GM12891 (cell line): ENCODE measurements around the gene CD300LB.

Source experiments
- POLR2A ChIP-seq: IDR thresholded peaks from 2 replicates; pipeline ENCODE4 v1.6.1; 2011; ENCODE audit warnings: low read depth, low read length, control low read depth
- POLR2AphosphoS5 ChIP-seq: IDR thresholded peaks from 2 replicates; pipeline ENCODE4 v1.6.1; 2011; ENCODE audit warnings: low read depth, low read length, control low read depth
- POU2F2 ChIP-seq: IDR thresholded peaks from 2 replicates; pipeline ENCODE4 v1.6.1; 2011; ENCODE audit warnings: low read depth, mild to moderate bottlenecking, control low read depth, low read length, moderate library complexity
- SPI1 ChIP-seq: IDR thresholded peaks from 2 replicates; pipeline ENCODE4 v1.6.1; 2011; ENCODE audit warnings: low read depth, low read length, control low read depth
- TAF1 ChIP-seq: IDR thresholded peaks from 2 replicates; pipeline ENCODE4 v1.6.1; 2011; ENCODE audit warnings: low read depth, low read length, control low read depth

- TF ChIP-seq POLR2A (no peak), POLR2AphosphoS5 (no peak), SPI1 (no peak), TAF1 (no peak), POU2F2 (no peak)
Measured at GRCh38 chr17:74493331-74493833, 37.9 kb downstream of the CD300LB start.
